Measurements from ENCODE around the gene KRTAP5-1. TPM values are rescaled to one million over a fixed set of nuclear protein-coding genes. Genes with fewer than 3 reads are reported as not detected.

Gene KRTAP5-1
- total RNA-seq, 1 donor from 2014 or later, result not detected

DNA sequence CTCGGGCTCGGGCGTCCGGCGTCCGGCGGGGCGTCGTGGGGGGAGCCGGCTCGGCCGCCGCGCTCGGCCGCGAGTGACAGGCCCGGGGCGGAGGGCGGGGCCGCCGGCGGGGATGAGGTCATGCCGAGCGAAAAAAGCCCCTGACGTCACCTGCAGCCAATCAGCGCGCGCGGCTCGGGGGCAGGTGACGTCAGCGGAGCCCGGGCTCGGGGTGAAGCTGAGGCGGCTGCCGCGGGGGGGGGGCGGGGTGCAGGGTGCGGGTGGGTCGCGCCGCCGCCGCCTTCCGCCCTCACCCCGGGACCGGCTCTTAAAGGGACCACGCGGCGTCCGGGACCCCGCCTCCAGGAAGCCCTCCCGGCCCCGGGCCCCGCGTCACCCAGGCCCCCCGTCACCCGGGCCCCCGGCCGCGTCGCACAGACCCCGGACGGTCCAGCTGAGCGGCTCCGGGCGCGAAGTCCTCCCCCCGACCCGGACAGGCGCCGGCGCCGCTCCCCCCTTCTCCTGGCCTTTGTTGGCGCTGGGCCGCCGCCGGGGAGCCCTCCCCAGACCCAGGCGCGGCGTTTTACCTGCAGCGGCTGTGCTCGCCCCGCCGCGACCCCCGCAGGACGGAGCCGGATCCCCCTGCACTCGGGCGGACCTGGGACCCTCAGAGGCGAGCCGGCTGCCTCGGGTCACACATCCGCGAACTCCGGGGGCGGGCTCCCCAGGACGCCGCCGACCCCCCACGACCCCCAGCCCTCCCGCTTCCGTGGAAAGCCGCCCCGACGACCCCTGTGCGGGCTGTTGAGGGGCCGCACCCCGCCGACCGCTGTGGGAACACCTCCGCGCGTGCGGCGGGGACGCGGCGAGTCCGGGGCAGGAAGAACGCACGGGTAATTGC is 12.6 kb downstream of the KRTAP5-1 start, which contains the start of gene DUSP8:
Gene DUSP8, minus strand, starts transcription at position 75 of the 880 bp plus-strand sequence. CDS start 6,445 bp downstream, outside the sequence.
- DNase-seq (ENCODE audit: low read depth in 2 of 2), result peak; percentile 64 to 89

DNA sequence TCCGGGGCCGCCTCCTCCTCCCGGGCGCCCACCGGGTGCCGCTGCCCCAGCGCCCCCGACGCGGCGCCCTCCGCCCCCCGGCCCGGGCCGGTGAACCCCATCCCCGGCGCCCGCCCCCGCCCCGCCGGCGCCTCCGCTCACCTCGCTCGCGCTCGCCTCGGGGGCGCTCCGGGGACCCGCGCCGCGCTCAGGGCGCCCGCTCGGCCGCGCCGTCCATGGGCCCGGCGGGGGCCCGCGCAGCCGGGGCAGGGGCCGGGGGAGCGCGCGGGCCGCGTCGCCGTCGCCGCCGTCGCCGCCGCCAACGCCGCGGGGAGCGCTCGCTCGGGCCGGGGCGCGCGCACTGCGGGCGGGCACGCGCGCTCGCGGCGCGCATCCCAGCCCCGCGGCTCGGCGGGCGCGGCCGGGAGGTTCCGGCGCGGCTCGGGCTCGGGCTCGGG is 13.3 kb downstream of the KRTAP5-1 start:
- DNase-seq (ENCODE audit: low read depth in 2 of 2), result no peak

GRCh38 chr11:1570896-1571759 is 14.0 kb downstream of the KRTAP5-1 start:
- DNase-seq (ENCODE audit: low read depth in 2 of 2), result no peak

DNA sequence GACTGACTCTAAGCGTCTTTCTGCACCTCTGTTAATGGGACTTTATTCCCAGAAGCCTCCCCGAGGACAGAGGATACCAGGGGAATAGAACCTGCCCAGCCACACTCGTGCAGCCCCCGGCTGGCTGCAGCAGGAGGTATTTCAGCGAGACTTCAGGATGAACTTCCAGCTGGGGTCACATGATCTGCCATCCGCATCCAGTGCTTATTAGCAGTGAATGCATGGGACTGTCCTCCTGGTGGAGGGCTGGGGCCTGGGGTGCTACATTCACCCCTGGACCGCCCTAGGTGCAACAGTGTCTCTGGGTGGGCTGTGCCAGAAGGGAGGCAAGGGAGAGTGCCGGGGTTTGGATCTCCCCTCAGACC is 14.6 kb downstream of the KRTAP5-1 start:
- no peak for DNase-seq (ENCODE audit: low read depth in 2 of 2)

- no peak for DNase-seq (ENCODE audit: low read depth in 2 of 2)
Observed at GRCh38 chr11:1570001-1570453, 15.1 kb downstream of the KRTAP5-1 start.

GRCh38 chr11:1569251-1569780 is 15.8 kb downstream of the KRTAP5-1 start:
- DNase-seq (ENCODE audit: low read depth in 2 of 2), result no peak

DNA sequence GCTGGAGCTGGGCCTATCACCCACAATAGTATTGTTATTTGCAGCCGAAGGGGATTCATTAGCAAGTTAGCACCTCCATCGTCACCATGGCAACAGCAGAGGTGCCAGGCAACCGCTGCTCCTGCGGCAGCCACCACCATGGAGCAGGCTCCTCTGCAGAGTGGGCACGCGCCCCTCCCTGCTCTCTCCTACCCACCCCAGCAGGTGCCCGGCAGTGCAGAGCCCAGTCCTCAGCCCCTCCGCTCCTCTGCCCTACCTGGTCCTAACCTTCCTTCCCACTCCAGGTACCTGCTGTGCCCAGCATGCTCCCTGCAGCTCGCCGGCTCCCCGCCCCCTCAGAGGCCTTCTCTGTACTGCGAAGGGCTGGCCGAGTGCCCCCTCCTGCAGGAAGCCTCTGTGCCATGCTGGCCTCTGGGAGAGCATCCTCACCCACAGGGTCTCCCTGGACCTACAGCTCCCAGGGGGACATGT is 16.6 kb downstream of the KRTAP5-1 start:
- no peak for DNase-seq (ENCODE audit: low read depth in 2 of 2)

- DNase-seq (ENCODE audit: low read depth in 2 of 2), result no peak
Observed at GRCh38 chr11:1567721-1568100, 17.4 kb downstream of the KRTAP5-1 start.

GRCh38 chr11:1567052-1567720 is 17.9 kb downstream of the KRTAP5-1 start:
- DNase-seq (ENCODE audit: low read depth in 2 of 2), result no peak

DNA sequence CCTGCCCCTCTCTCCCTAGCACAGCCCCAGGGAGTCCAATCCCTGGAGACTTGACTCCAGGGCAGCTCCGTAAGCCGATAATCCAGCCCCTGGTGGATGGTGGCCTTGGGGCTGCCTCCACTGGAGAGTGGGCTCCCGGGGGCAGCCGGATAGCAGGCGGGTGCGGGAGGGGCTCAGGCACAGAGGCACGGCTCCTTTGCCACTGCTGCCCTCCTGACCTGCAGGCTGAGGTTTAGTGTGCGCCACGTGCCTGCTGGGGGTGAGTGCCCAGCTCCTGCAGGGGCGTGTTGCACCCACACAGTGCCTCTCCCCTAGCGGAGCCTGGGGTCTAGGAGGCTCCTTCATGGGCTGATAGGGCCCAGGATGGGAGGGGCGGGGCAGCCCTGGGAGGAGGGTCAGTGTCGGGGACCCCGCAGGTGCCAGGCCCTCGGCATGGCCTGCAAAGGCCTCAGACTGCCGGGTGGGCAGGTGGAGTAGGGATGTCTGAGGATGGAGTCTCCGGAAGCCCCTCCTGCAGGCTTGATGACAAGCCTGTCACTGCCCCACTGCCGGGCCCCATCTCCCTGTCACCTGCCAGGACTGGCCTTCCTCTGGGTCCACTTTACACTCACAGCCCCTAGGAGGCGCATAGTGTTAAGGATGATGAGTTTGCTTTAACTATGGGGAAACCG is 18.6 kb downstream of the KRTAP5-1 start:
- no peak for DNase-seq (ENCODE audit: low read depth in 2 of 2)

GRCh38 chr11:1565904-1566247 is 19.2 kb downstream of the KRTAP5-1 start:
- DNase-seq (ENCODE audit: low read depth in 2 of 2), result no peak

- no peak for DNase-seq (ENCODE audit: low read depth in 2 of 2)
Observed at GRCh38 chr11:1565173-1565903, 19.7 kb downstream of the KRTAP5-1 start.

DNA sequence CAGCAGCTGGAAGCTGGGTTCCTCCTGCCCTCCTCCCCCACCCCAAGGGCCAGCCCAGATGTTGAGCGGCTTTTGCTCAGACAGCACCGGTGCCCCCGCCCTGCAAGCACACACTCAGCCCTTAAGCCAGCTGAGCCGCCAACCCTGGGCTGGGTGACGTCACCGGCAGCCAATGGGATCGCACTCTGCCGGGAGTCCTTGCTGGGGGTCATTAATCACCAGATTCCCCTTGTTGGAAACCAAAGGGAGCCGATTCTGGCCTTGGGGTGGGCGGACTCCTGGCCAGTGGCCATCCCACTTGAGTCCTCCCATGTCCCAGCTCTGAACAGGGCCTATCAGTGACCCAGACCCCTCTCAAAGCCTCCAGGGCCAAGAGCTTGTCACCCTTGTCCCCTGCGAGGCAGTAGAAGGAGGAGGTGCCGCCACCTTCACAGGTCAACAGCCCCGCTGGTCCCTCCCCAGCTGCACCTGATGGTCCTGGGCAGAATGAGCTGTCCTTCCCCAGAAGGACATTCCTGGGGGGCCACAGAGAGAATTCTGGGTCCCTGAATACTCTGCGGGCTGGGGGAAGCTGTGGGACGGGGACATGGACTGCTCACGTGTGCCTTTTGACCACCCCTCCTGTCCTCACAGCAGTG is 20.4 kb downstream of the KRTAP5-1 start:
- peak in 1 of 2 donors; percentile 72 for DNase-seq (ENCODE audit: low read depth in 2 of 2)

GRCh38 chr11:1563697-1564534 is 21.2 kb downstream of the KRTAP5-1 start:
- DNase-seq (ENCODE audit: low read depth in 2 of 2), result no peak

GRCh38 chr11:1563149-1563638 is 21.9 kb downstream of the KRTAP5-1 start:
- no peak for DNase-seq (ENCODE audit: low read depth in 2 of 2)

- no peak for DNase-seq (ENCODE audit: low read depth in 2 of 2)
Observed at GRCh38 chr11:1562469-1563148, 22.5 kb downstream of the KRTAP5-1 start.

- no peak for DNase-seq (ENCODE audit: low read depth in 2 of 2)
Observed at GRCh38 chr11:1561955-1562354, 23.1 kb downstream of the KRTAP5-1 start.

DNA sequence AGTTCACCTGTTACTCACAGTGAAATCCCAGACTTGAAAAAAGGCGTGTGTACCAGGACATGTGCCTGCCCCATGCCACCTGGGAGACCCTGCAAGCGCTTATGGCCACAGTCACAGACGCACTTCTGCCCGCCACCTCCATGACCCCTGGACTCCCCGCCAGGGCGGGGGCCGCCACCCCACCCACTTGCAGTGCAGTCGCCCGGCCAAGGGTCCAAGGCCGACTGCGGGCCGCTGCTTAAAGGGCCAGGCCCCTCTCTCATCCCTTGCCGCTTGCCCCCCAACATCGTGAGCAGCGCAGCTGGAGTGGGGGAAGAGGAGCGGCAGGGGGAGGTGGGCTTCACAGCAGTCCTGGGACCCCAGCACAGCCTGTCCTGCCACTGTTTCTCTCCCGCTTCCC is 23.8 kb downstream of the KRTAP5-1 start:
- no peak for DNase-seq (ENCODE audit: low read depth in 2 of 2)
